ENCODE results near the gene ZKSCAN1.

GRCh38 chr7:100000239-100000638 is 15.2 kb upstream of the ZKSCAN1 start:
- TF ChIP-seq CTCF (IDR thresholded peaks at IDR 0.05), result no peak
- no peak for TF ChIP-seq EZH2 (IDR thresholded peaks at IDR 0.05; ENCODE audit: borderline replicate concordance, insufficient read depth, low read depth, low read length, poor library complexity, severe bottlenecking)

Measured in B cell (primary cell).